ENCODE results near the gene SIRT3. TPM values are rescaled to one million over a fixed set of nuclear protein-coding genes. Genes with fewer than 3 reads are reported as not detected.
"Not testable (repeated sequence)": the region's sequence is repeated elsewhere in the genome, so short reads cannot be mapped to it uniquely, and the experiment has no call there.

SIRT3 gene
- total and polyA plus RNA-seq, 7 experiments from 2014 or later, result 9.9 to 34.8 (median 23.8) TPM

DNA sequence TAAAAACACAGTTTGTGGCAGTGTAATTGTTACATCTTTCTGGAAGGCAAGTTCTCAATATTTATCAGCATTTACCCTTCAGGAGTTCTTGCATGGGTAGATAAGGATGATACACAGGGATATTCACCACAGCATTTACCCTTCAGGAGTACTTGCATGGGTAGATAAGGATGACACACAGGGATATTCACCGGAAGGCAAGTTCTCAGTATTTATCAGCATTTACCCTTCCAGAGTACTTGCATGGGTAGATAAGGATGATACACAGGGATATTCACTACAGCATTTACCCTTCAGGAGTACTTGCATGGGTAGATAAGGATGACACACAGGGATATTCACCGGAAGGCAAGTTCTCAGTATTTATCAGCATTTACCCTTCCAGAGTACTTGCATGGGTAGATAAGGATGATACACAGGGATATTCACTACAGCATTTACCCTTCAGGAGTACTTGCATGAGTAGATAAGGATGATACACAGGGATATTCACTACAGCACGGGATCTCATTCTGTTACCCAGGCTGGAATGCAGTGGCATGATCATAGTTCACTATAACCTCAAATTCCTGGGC, 15.4 kb downstream of the SIRT3 start:
- peaks cover 0 to 26% (median 14%) of the 10 kb centered on the region in 5 donors for H3K36me3 Mint-ChIP-seq
- H3K9me3 Mint-ChIP-seq; H3K9me3 ChIP-seq (ENCODE audit: control insufficient read depth in 2 of 3, low read length in 3 of 3); H3K4me3 Mint-ChIP-seq; CTCF ChIA-PET; H3K4me3 ChIP-seq (ENCODE audit: low read length); H3K4me1 ChIP-seq (ENCODE audit: control insufficient read depth in 2 of 2, insufficient read depth in 2 of 2, low read length in 2 of 2); H3K27ac Mint-ChIP-seq; H3K27me3 Mint-ChIP-seq; H3K27ac ChIP-seq (ENCODE audit: low read depth, low read length); H3K27me3 ChIP-seq (ENCODE audit: control insufficient read depth in 2 of 2, insufficient read depth in 2 of 2, low read length in 2 of 2); ATAC-seq; DNase-seq; intact Hi-C loops (cut with micrococcal nuclease): not testable (repeated sequence)
- peaks cover 0 to 25% (median 3%) of the 10 kb centered on the region in 3 experiments for H3K36me3 ChIP-seq (ENCODE audit: control insufficient read depth in 2 of 3, insufficient read depth in 3 of 3, low read length in 3 of 3)
- H3K4me1 Mint-ChIP-seq, result peaks cover 0 to 20% (median 4%) of the 10 kb centered on the region in 7 donors
- POLR2A ChIA-PET, result interaction anchor here (1.3 to 1.4 kb wide), 2 partner anchors 8 to 16 kb away, joined by 3 read pairs; partner anchors contain the start of gene PSMD13

DNA sequence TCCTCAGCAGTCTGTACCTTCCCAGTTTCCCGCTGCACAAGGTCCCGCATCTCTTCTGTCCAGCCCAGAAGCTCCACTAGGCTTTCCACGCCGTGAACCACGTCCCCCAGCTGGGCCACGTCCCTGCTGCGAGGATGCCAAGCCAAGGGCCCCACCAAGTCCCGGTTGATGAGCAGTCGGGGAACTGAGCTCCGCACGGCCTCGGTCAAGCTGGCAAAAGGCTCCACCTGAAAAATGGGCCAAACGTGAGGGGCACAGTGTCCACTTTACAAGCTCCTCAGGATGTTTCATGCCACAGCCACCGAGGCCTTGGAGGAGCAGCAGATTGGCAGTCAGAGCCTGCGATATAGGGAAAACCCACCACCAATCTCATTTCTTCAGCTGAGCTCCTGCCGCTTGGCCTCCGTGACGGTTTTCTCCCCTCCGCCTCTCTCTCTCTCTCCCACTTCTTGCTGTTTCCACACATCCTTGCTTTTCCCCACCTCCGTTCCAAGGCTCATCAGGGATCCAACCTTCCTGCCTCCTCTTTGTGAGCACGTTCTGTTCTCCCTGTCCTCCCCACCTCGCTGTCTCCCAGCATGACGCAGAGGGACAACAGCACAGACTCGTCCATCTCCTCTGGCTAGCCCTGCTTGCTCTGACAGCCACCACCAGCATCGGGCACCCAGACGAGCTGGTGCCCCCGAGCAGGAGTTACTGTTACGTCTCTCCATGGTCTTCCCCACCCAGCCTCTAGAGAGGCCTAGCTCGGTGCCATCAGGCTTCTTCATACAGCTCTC, 17.1 kb downstream of the SIRT3 start:
- no peak overlapping the region for H3K27ac ChIP-seq (ENCODE audit: low read depth, low read length)
- Mint-ChIP-seq H3K9me3 (no peaks in the 10 kb centered on the region), H3K27ac (peak overlapping the region in 2 of 9 donors; percentile 53 to 68), H3K27me3 (no peaks in the 10 kb centered on the region), H3K36me3 (peaks cover 4 to 28% (median 10%) of the 10 kb centered on the region in 5 donors), H3K4me3 (no peak overlapping the region), H3K4me1 (peaks cover 0 to 18% (median 4%) of the 10 kb centered on the region in 7 donors)
- CTCF ChIA-PET, result no interaction called here
- intact Hi-C loops (cut with micrococcal nuclease), result no loop called here
- no peaks in the 10 kb centered on the region for H3K27me3 ChIP-seq (ENCODE audit: control insufficient read depth in 2 of 2, insufficient read depth in 2 of 2, low read length in 2 of 2)
- ATAC-seq (no peak), DNase-seq (peak in 1 of 9 donors; percentile 5)
- no peaks in the 10 kb centered on the region for H3K4me1 ChIP-seq (ENCODE audit: control insufficient read depth in 2 of 2, insufficient read depth in 2 of 2, low read length in 2 of 2)
- no peaks in the 10 kb centered on the region for H3K9me3 ChIP-seq (ENCODE audit: control insufficient read depth in 2 of 3, low read length in 3 of 3)
- peaks cover 11 to 42% (median 12%) of the 10 kb centered on the region in 3 experiments for H3K36me3 ChIP-seq (ENCODE audit: control insufficient read depth in 2 of 3, insufficient read depth in 3 of 3, low read length in 3 of 3)
- POLR2A ChIA-PET, result interaction anchor here (0.6 kb wide), 1 partner anchor 13 kb away, joined by 3 read pairs; no protein-coding TSS in a partner anchor
- no peak overlapping the region for H3K4me3 ChIP-seq (ENCODE audit: low read length)

DNA sequence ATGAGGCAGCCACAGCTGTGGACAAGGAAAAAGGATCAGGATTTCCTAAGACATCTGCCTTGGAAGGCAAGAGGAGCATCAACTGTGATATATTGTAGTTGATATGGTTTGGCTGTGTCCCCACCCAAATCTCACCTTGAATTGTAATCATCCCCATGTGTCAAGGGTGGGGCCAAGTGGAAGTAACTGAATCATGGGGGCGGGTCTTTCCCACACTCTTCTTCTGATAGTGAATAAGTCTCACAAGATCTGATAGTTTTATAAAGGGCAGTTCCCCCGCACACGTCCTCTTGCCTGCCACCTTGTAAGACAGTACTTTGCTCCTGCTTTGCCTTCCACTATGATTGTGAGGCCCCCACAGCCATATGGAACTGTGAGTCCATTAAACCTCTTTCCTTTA, 18.4 kb downstream of the SIRT3 start:
- H3K4me3 Mint-ChIP-seq, result no peak overlapping the region
- DNase-seq (peak in 1 of 9 donors; percentile 4), ATAC-seq (no peak)
- H3K27me3 ChIP-seq (ENCODE audit: control insufficient read depth in 2 of 2, insufficient read depth in 2 of 2, low read length in 2 of 2), result no peaks in the 10 kb centered on the region
- ChIA-PET CTCF (no interaction called here), POLR2A (no interaction called here)
- H3K9me3 Mint-ChIP-seq, result no peaks in the 10 kb centered on the region
- H3K27me3 Mint-ChIP-seq, result no peaks in the 10 kb centered on the region
- peaks cover 9 to 26% (median 11%) of the 10 kb centered on the region in 5 donors for H3K36me3 Mint-ChIP-seq
- H3K27ac Mint-ChIP-seq, result peak overlapping the region in 5 of 9 donors; percentile 36 to 84 (median 60)
- peaks cover 0 to 15% (median 0%) of the 10 kb centered on the region in 7 donors for H3K4me1 Mint-ChIP-seq
- H3K27ac ChIP-seq (ENCODE audit: low read depth, low read length), result no peak overlapping the region
- H3K36me3 ChIP-seq (ENCODE audit: control insufficient read depth in 2 of 3, insufficient read depth in 3 of 3, low read length in 3 of 3), result peaks cover 13 to 48% (median 19%) of the 10 kb centered on the region in 3 experiments
- H3K4me3 ChIP-seq (ENCODE audit: low read length), result no peak overlapping the region
- no peaks in the 10 kb centered on the region for H3K9me3 ChIP-seq (ENCODE audit: control insufficient read depth in 2 of 3, low read length in 3 of 3)
- intact Hi-C loops (cut with micrococcal nuclease), result no loop called here
- H3K4me1 ChIP-seq (ENCODE audit: control insufficient read depth in 2 of 2, insufficient read depth in 2 of 2, low read length in 2 of 2), result no peaks in the 10 kb centered on the region

DNA sequence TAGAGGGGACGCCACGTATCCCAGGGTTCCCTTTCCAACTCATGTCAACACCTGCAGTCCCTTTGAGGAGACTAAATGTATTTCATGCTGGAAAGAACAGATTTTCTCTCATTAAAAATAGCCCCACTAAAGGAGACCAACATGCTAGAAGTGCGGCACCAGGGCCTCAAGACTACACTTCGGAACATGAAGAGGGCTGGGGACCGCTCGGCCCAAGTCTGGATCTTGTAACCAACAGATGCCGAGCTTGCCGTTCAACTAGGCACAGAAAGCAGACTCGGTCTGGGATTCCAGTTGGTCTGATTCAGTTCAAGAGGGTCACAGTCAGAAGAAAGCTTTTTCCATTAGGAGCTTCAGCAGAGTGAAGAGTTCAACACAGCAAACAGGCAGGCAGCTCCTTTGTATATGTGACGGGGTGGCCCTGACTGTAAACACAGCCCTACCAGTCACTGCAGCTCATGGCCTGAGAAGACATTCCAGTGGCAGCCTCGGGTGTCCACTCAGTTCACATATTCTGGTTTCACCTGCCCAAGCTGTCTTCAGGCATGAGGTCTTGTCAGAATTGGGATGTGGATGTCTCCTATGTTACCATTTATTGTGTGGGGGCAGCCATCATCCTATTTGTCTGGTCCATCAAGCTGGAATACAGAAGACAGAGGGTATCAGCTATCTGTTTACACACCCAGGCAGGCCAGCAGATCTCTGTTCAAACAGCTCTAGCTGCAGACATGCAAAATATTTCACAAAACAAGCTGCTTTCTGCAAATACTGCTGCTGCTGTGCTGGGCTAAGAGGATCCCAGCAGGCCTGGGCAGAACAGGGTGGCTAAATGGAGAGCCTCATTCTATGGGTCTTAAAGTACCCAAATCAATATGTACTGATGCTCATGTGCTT, 19.8 kb downstream of the SIRT3 start:
- intact Hi-C loops (cut with micrococcal nuclease), result no loop called here
- Histone ChIP-seq H3K27me3 (ENCODE audit: control insufficient read depth in 2 of 2, insufficient read depth in 2 of 2, low read length in 2 of 2) (no peaks in the 10 kb centered on the region), H3K9me3 (ENCODE audit: control insufficient read depth in 2 of 3, low read length in 3 of 3) (no peaks in the 10 kb centered on the region), H3K4me3 (ENCODE audit: low read length) (no peak overlapping the region), H3K27ac (ENCODE audit: low read depth, low read length) (peak overlapping the region; percentile 33), H3K4me1 (ENCODE audit: control insufficient read depth in 2 of 2, insufficient read depth in 2 of 2, low read length in 2 of 2) (no peaks in the 10 kb centered on the region), H3K36me3 (ENCODE audit: control insufficient read depth in 2 of 3, insufficient read depth in 3 of 3, low read length in 3 of 3) (peaks cover 19 to 53% (median 33%) of the 10 kb centered on the region in 3 experiments)
- no peak overlapping the region for H3K4me3 Mint-ChIP-seq
- peak in 1 of 9 donors; percentile 6 for DNase-seq
- no peaks in the 10 kb centered on the region for H3K9me3 Mint-ChIP-seq
- H3K36me3 Mint-ChIP-seq, result peaks cover 5 to 27% (median 11%) of the 10 kb centered on the region in 5 donors
- H3K27me3 Mint-ChIP-seq, result no peaks in the 10 kb centered on the region
- no peak for ATAC-seq
- peaks cover 0 to 20% (median 3%) of the 10 kb centered on the region in 7 donors for H3K4me1 Mint-ChIP-seq
- ChIA-PET CTCF (no interaction called here), POLR2A (interaction anchor here (0.6 to 1.7 kb wide), 3 partner anchors 9 to 65 kb away, joined by 3 to 5 read pairs (median 5); partner anchors contain the start of genes BET1L and RIC8A)
- H3K27ac Mint-ChIP-seq, result peak overlapping the region in 5 of 9 donors; percentile 43 to 72 (median 48)

DNA sequence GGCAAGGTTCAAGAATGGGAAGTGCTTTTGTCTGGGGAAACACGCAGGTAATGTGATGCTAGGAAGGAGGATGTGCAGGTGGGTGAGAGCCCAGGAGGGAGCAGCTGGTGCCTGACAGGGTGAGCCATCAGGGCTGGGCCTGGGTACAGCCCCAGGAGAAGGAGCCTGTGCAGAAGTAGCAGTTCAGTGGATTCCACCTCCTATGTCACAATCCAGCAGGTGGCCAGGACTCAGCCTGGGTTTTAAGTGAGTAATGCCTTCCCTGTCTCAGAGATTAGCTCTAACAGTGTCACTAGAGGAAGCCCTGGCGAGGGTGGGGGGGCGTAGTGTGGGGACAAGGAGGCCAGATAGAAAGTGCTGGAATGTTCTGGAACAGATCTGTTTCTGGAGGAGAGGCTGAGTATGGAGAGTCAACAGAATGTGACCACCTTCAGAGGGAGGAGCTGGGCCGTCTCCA, 20.5 kb downstream of the SIRT3 start:
- Histone ChIP-seq H3K9me3 (ENCODE audit: control insufficient read depth in 2 of 3, low read length in 3 of 3) (no peaks in the 10 kb centered on the region), H3K4me3 (ENCODE audit: low read length) (no peak overlapping the region), H3K27me3 (ENCODE audit: control insufficient read depth in 2 of 2, insufficient read depth in 2 of 2, low read length in 2 of 2) (no peaks in the 10 kb centered on the region), H3K36me3 (ENCODE audit: control insufficient read depth in 2 of 3, insufficient read depth in 3 of 3, low read length in 3 of 3) (peaks cover 23 to 60% (median 40%) of the 10 kb centered on the region in 3 experiments), H3K27ac (ENCODE audit: low read depth, low read length) (no peak overlapping the region), H3K4me1 (ENCODE audit: control insufficient read depth in 2 of 2, insufficient read depth in 2 of 2, low read length in 2 of 2) (peaks cover 0 to 3% of the 10 kb centered on the region in 2 donors)
- H3K4me1 Mint-ChIP-seq, result peaks cover 0 to 25% (median 6%) of the 10 kb centered on the region in 7 donors
- ATAC-seq (no peak), DNase-seq (peak in 1 of 9 donors; percentile 4)
- no peak overlapping the region for H3K4me3 Mint-ChIP-seq
- intact Hi-C loops (cut with micrococcal nuclease), result no loop called here
- POLR2A ChIA-PET, result interaction anchor here (0.6 to 1.7 kb wide), 2 partner anchors 10 to 11 kb away, joined by 3 to 5 read pairs; no protein-coding TSS in a partner anchor
- H3K27ac Mint-ChIP-seq, result peak overlapping the region in 5 of 9 donors; percentile 10 to 79 (median 60)
- no peaks in the 10 kb centered on the region for H3K9me3 Mint-ChIP-seq
- H3K27me3 Mint-ChIP-seq, result no peaks in the 10 kb centered on the region
- H3K36me3 Mint-ChIP-seq, result peaks cover 5 to 30% (median 13%) of the 10 kb centered on the region in 5 donors
- CTCF ChIA-PET, result interaction anchor here (0.5 kb wide), 1 partner anchor 46 kb away, joined by 3 read pairs; no protein-coding TSS in a partner anchor

DNA sequence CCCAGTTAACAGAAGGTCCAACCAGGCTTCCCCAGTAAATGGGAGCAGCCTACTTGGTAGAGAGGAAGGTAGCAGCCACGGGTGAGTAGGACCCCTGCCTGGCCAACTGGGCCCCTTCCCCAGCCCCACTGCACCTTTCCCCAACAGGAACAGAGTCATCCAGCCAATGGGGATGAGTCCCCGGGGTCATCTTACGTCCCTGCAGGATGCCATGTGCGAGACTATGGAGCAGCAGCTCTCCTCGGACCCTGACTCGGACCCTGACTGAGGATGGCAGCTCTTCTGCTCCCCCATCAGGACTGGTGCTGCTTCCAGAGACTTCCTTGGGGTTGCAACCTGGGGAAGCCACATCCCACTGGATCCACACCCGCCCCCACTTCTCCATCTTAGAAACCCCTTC, 22.1 kb downstream of the SIRT3 start:
- no peaks in the 10 kb centered on the region for H3K27me3 ChIP-seq (ENCODE audit: control insufficient read depth in 2 of 2, insufficient read depth in 2 of 2, low read length in 2 of 2)
- H3K27ac ChIP-seq (ENCODE audit: low read depth, low read length), result no peak overlapping the region
- peaks cover 4 to 17% of the 10 kb centered on the region in 2 donors for H3K4me1 ChIP-seq (ENCODE audit: control insufficient read depth in 2 of 2, insufficient read depth in 2 of 2, low read length in 2 of 2)
- H3K36me3 Mint-ChIP-seq, result peaks cover 4 to 32% (median 9%) of the 10 kb centered on the region in 5 donors
- ChIA-PET CTCF (interaction anchor here (0.6 kb wide), 1 partner anchor 382 kb away, joined by 4 read pairs; no protein-coding TSS in a partner anchor), POLR2A (no interaction called here)
- no peak overlapping the region for H3K4me3 ChIP-seq (ENCODE audit: low read length)
- peaks cover 23 to 69% (median 46%) of the 10 kb centered on the region in 3 experiments for H3K36me3 ChIP-seq (ENCODE audit: control insufficient read depth in 2 of 3, insufficient read depth in 3 of 3, low read length in 3 of 3)
- H3K27me3 Mint-ChIP-seq, result no peaks in the 10 kb centered on the region
- no peaks in the 10 kb centered on the region for H3K9me3 ChIP-seq (ENCODE audit: control insufficient read depth in 2 of 3, low read length in 3 of 3)
- peak overlapping the region in 1 of 9 donors; percentile 14 for H3K27ac Mint-ChIP-seq
- peaks cover under 1 to 36% (median 14%) of the 10 kb centered on the region in 7 donors for H3K4me1 Mint-ChIP-seq
- H3K4me3 Mint-ChIP-seq, result no peak overlapping the region
- no peaks in the 10 kb centered on the region for H3K9me3 Mint-ChIP-seq
- ATAC-seq, result no peak
- DNase-seq, result peak in 1 of 9 donors; percentile 7
- intact Hi-C loops (cut with micrococcal nuclease), result no loop called here
